GM21447 (cell line): ENCODE measurements around the gene SMTNL2.

ENCODE experiments used
- ATAC-seq: cut with Tn5 transposase; IDR thresholded peaks from one replicate; pipeline ENCODE4 v1.9.1; 2021; ENCODE audit not compliant: unreplicated experiment

The SMTNL2 gene

GRCh38 chr17:4584101-4584916 is at the start of gene SMTNL2:
Gene SMTNL2, plus strand, starts transcription at chr17:4584529. Its CDS starts 77 bp downstream, at chr17:4584606.
- ATAC-seq, result no peak

GRCh38 chr17:4534928-4535666 is 49.2 kb upstream of the SMTNL2 start:
- no peak for ATAC-seq

DNA sequence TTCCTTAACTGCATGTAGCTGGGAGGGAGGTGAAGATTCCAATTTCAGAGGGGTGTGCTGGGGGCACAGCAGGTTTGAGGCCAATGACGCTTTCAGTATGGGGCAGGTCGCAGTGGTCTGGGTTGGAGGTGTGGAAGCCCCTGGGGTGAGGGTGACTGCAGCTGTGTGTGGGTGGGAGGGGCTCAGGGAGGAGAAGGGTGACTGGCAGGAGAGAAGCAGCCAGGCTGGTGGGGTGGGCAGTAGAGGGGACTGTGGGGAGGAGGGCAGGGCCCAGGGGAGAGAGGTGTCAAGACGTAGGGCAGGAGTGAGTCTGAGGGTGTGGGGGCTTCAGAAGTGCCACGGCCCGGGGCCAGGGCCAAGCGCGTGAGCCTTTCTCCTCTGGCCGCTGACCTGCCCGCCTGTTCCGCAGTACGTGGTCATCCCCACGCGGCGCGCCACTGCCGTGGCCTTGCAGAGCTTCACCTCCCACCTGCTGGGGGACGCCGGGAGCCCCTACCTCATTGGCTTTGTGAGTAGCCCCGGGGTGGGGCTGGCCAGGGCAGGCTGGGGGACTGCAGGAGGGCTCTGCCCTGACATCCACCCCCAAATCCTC is 48.6 kb upstream of the SMTNL2 start:
- ATAC-seq, result no peak

DNA sequence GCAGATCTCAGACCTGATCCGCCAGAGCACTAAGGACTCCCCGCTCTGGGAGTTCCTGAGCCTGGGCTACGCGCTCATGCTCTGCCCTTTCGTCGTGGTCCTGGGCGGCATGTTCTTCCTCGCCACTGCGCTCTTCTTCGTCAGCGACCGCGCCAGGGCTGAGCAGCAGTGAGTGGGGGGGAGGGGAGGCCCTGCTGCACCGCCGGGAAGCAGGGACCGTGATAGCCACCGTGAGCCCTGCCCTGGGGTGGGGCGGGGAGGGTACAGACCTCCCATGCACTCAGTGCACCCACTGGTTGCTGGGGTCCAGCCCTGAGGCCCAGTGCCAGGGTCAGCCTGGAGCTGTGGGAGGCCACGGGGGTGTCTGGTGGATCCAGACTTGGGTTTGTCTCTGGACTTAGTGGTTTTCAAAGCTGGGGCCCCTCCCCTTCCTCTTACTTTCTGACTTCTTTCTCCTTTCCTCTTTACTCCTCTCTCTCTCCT is 48.0 kb upstream of the SMTNL2 start:
- ATAC-seq, result no peak

- ATAC-seq, result no peak
Measured at GRCh38 chr17:4536742-4537411, 47.5 kb upstream of the SMTNL2 start.

DNA sequence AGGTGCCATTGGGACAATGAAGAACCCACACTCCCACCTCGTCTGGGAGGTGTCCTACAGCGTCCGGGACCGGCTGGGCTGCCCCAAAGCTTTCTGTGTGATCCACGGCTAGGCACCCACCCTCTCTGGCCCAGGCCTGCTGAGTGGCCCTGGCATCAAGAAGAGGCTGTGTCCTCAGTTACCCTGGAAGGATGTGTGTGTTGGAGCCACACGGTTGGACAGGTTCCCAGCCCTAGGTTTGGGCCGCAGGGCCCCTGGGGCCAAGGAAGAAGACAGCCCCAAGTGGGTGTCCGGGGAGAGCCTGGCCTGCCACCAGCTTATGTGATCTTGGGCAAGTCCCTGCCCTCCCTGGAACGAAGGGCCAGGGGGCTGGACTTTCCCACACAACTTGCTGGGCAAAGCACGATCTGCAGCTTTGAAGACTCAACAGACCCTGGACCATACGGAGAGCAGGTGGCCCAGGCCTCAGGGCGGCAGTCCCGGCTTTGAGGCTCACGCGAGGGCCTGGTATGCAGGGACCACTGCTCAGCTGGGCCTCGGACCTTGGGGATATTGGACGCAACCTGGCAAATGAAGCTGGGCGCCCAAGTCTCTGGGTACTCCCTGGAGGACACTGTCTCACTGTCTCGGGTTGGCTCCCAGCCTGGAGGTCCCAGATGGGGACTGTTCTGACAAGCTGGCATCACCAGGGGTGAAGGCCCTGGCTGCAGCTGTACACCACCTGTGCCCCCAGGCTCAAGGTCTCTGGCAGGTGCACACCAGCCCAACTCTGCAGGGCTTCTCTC is 46.7 kb upstream of the SMTNL2 start:
- ATAC-seq, result no peak

DNA sequence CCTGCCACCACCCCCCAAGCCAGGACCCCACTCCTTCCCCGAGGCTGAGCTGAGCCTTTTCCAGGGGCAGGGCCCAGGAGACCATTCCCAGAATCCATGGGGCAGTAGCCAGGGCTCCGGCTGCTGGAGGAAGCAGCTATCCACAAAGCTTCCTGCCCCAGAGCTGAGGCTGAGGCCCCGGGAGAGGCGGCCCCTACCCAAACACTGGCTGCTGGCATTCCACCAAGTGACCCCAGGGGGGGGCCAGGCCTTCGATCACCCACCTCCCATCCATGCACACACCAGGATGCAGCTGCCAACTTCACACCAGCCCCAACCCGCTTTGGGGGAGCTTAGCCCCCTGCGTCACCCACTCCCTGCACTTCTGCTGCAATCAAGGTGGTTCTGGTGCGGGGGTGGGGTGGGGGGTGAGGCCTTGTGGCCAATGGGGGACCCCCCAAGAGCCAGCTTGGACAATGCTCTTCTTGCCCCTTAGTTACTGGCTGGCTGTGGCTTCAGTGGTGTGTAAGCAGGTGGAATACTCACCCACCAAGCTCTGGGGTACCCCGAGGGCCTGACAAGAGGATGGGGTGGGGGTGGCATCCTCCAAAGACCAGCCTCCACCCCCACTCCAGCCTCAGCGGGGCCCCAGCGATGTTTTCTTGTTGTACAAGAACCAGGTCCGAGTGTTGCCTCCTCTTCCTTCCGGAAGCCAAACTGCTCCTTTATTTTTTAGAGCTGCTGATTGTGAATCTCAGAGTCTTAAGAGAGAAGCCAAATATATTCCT is 45.9 kb upstream of the SMTNL2 start:
- no peak for ATAC-seq

DNA sequence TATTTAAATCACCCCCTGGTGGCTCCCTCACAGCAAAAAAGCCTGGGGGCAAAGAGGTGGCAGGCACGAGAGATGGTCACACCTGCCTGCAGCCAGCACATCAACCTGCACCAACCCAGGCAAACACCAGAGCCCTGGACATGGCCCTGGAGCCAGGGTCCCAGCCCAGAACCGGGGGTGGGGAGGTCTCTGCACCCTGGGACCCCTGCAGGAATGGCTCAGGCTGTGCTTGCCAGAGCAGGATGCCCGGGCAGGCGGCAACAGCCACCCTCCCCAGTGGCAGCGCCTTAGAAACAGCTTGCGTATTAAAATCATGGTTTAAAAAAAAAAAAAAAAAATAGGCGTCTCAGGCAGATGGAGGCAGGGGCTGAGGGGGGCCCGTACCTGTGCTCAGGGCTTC is 45.3 kb upstream of the SMTNL2 start:
- ATAC-seq, result no peak

DNA sequence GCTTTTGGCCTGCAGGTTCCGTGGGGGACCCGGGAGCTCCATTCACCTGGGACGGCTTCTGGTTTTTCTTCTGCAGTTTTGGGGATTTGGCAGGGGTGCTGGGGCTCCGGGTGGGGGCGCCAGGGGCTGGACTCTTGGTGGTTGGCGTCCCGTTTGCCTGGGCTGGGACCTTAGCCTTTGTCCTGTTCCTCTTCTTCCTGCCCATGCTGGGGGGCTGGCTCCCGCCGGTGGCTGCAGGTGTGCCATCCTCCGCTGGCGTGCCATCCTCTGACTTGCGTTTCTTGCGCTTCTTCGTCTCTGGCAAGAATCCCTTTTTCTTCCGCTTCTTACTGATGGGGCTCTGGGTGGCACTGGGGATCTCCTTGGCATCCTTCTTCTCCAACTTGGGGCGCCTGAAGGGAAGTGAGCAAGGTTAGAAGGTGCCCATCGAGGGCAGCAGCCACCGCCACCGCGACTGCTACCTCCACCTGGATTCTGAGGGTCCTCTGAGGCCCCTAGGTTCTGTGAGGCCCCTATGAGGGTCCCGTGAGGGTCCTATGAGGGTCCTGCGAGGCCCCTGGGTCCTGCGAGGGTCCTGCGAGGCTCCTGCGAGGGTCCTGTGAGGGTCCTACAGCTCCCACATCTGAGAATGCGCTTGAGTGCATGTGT is 44.6 kb upstream of the SMTNL2 start:
- ATAC-seq, result no peak

GRCh38 chr17:4540224-4540651 is 44.1 kb upstream of the SMTNL2 start:
- no peak for ATAC-seq

GRCh38 chr17:4540687-4541327 is 43.5 kb upstream of the SMTNL2 start:
- ATAC-seq, result no peak

GRCh38 chr17:4541328-4542002 is 42.9 kb upstream of the SMTNL2 start:
- no peak for ATAC-seq

DNA sequence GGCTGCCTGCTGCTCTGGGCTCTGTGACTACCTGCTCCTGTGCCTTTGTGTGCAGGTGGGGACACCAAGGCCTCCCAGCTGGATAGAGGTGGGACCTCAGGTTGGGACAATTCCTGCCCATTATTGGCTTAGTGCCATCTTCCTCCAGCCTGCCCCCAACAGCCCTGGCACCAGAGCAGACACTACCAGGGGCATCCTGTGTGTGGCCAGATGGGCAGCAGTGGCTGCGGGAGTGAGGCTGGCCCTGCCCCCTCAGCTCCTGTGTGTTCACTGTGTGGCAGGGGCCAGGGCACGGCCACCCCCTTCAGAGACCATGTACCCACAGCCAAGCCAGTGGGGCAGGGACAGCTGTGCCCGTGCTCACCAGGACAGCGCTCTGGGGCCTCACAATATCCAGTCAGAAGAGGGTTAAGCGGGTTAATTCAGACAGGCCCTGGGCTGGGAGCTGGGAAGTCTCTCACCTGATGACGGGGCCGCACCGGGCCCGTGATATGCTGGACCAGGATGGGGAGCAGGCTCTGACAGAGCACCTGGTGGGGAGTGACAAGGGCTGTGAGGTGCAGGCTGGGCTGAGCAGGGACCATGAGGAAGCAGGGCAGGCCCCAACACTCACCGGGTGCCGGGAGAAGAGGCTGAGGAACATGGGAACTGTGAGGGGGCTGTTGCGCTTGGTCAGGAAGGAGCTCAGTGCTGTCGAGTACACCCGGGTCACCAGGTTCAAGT is 42.2 kb upstream of the SMTNL2 start:
- ATAC-seq, result no peak

DNA sequence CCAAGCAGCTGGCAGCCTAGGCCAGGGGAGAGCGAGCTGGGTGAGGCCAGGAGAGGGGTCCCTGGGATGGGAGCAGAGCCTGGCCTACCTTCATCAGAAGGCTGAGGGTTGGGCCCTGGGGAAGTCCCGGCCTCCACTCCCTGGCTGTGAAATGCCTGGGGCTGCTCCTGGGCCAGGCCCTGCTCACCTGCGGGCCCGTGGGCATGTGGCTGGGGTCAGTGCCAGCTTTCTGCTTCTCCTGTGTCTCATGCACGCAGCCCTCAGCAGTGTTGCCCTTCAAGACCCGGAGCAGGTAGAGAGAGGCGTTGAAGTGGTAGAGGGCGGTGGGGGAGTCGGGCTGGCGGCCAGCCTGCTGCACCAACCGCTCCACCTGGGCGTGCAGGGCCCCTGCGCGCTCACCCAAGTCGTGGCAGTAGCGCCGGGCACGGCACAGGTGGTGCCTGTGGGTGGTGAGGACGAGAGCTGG is 41.6 kb upstream of the SMTNL2 start:
- no peak for ATAC-seq

GRCh38 chr17:4543557-4544026 is 40.7 kb upstream of the SMTNL2 start:
- ATAC-seq, result no peak

- ATAC-seq, result no peak
Measured at GRCh38 chr17:4544135-4544950, 40.0 kb upstream of the SMTNL2 start.

DNA sequence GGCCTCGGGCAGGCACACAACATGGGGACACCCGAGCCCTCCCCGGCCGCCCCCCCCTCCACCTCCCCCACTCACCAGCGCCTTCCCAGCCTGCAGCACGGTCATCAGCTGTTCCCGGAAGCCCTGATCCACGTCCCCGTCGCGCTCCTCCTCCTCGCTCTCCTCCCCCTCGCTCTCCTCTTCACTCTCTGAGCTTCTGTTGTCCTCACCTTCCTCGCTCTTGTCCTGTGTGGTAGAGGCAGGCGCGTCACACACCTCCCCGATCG is 39.4 kb upstream of the SMTNL2 start:
- ATAC-seq, result no peak
